ENCODE results near the gene TTR.

DNA sequence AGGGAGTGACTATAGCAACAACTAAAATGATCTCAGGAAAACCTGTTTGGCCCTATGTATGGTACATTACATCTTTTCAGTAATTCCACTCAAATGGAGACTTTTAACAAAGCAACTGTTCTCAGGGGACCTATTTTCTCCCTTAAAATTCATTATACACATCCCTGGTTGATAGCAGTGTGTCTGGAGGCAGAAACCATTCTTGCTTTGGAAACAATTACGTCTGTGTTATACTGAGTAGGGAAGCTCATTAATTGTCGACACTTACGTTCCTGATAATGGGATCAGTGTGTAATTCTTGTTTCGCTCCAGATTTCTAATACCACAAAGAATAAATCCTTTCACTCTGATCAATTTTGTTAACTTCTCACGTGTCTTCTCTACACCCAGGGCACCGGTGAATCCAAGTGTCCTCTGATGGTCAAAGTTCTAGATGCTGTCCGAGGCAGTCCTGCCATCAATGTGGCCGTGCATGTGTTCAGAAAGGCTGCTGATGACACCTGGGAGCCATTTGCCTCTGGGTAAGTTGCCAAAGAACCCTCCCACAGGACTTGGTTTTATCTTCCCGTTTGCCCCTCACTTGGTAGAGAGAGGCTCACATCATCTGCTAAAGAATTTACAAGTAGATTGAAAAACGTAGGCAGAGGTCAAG lies 955 bp downstream of the TTR start:
- TF ChIP-seq, protein P1, sequence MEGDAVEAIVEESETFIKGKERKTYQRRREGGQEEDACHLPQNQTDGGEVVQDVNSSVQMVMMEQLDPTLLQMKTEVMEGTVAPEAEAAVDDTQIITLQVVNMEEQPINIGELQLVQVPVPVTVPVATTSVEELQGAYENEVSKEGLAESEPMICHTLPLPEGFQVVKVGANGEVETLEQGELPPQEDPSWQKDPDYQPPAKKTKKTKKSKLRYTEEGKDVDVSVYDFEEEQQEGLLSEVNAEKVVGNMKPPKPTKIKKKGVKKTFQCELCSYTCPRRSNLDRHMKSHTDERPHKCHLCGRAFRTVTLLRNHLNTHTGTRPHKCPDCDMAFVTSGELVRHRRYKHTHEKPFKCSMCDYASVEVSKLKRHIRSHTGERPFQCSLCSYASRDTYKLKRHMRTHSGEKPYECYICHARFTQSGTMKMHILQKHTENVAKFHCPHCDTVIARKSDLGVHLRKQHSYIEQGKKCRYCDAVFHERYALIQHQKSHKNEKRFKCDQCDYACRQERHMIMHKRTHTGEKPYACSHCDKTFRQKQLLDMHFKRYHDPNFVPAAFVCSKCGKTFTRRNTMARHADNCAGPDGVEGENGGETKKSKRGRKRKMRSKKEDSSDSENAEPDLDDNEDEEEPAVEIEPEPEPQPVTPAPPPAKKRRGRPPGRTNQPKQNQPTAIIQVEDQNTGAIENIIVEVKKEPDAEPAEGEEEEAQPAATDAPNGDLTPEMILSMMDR (IDR thresholded peaks at IDR 0.05 in 8 of 11, conservative IDR thresholded peaks at IDR 0.05 in 3 of 11): no peak
- TF ChIP-seq POLR2A (IDR thresholded peaks at IDR 0.05): no peak
- TF ChIP-seq POLR2AphosphoS5 (IDR thresholded peaks at IDR 0.05): no peak

All from spleen (tissue), 7 donors.